Ishikawa (cell line): ENCODE data around the gene TM9SF3.
A peak's percentile ranks its signal among the peaks of the same experiment; 100 is the strongest.

Experiments
- CEBPB ChIP-seq: IDR thresholded peaks from 2 replicates; pipeline ENCODE4 v1.6.1; 2012
- CREB1 ChIP-seq: IDR thresholded peaks from 2 replicates; pipeline ENCODE4 v1.6.1; 2012; ENCODE audit warnings: low read depth
- EGR1 ChIP-seq: IDR thresholded peaks from 2 replicates; pipeline ENCODE4 v1.6.1; 2012
- EP300 ChIP-seq: IDR thresholded peaks from 2 replicates; pipeline ENCODE4 v1.6.1; 2012; ENCODE audit warnings: borderline replicate concordance
- FOXM1 ChIP-seq: IDR thresholded peaks from 2 replicates; pipeline ENCODE4 v1.6.1; 2012; ENCODE audit warnings: low read depth, borderline replicate concordance
- MAX ChIP-seq: IDR thresholded peaks from 2 replicates; pipeline ENCODE4 v1.6.1; 2012
- NFIC ChIP-seq: IDR thresholded peaks from 2 replicates; pipeline ENCODE4 v1.6.1; 2012
- RAD21 ChIP-seq: IDR thresholded peaks from 2 replicates; pipeline ENCODE4 v1.6.1; 2012; ENCODE audit warnings: low read depth
- REST ChIP-seq: IDR thresholded peaks from 2 replicates; pipeline ENCODE4 v1.6.1; 2012; ENCODE audit warnings: low read depth, mild to moderate bottlenecking
- TAF1 ChIP-seq: IDR thresholded peaks from 2 replicates; pipeline ENCODE4 v1.6.1; 2012; ENCODE audit warnings: low read depth, mild to moderate bottlenecking
- TCF12 ChIP-seq: IDR thresholded peaks from 2 replicates; pipeline ENCODE4 v1.6.1; 2012; ENCODE audit warnings: low read depth
- TEAD4 ChIP-seq: IDR thresholded peaks from 2 replicates; pipeline ENCODE4 v1.6.1; 2012
- USF1 ChIP-seq: IDR thresholded peaks from 2 replicates; pipeline ENCODE4 v1.6.1; 2012
- YY1 ChIP-seq: IDR thresholded peaks from 2 replicates; pipeline ENCODE4 v1.6.1; 2012; ENCODE audit warnings: low read depth
- ZBTB7A ChIP-seq: IDR thresholded peaks from 2 replicates; pipeline ENCODE4 v1.6.1; 2012; ENCODE audit warnings: low read depth

Gene TM9SF3

GRCh38 chr10:96494694-96495093 is 92.1 kb downstream of the TM9SF3 start:
- no peak for TF ChIP-seq FOXM1
- TF ChIP-seq EP300 = no peak
- TF ChIP-seq NFIC = no peak
- TF ChIP-seq MAX = no peak
- no peak for TF ChIP-seq EGR1
- no peak for TF ChIP-seq CEBPB
- TF ChIP-seq USF1 = no peak

GRCh38 chr10:96493871-96494525 is 92.8 kb downstream of the TM9SF3 start:
- TF ChIP-seq EP300 (no peak), EGR1 (no peak)

- TF ChIP-seq TAF1 (no peak), CREB1 (no peak), EGR1 (no peak), ZBTB7A (no peak), EP300 (no peak), MAX (no peak), TEAD4 (no peak), NFIC (no peak), CEBPB (no peak), RAD21 (no peak), USF1 (no peak)
Measured at GRCh38 chr10:96493254-96493653, 93.6 kb downstream of the TM9SF3 start.

- TF ChIP-seq CREB1 (no peak), RAD21 (peak; percentile 76)
Measured at GRCh38 chr10:96491303-96491702, 95.5 kb downstream of the TM9SF3 start.

GRCh38 chr10:96488161-96488935 is 98.5 kb downstream of the TM9SF3 start:
- TF ChIP-seq USF1 = no peak
- no peak for TF ChIP-seq CREB1
- TF ChIP-seq EP300 = no peak
- no peak for TF ChIP-seq RAD21
- no peak for TF ChIP-seq CEBPB
- no peak for TF ChIP-seq REST
- TF ChIP-seq TEAD4 = no peak

GRCh38 chr10:96482815-96483588 is 103.8 kb downstream of the TM9SF3 start:
- no peak for TF ChIP-seq TCF12
- TF ChIP-seq TAF1 = no peak
- no peak for TF ChIP-seq RAD21
- no peak for TF ChIP-seq TEAD4
- no peak for TF ChIP-seq ZBTB7A
- TF ChIP-seq CEBPB = no peak
- TF ChIP-seq MAX = no peak
- TF ChIP-seq EP300 = no peak
- TF ChIP-seq YY1 = no peak
- TF ChIP-seq NFIC = no peak

- TF ChIP-seq CEBPB = no peak
Measured at GRCh38 chr10:96478355-96478754, 108.5 kb downstream of the TM9SF3 start.
